HepG2 (cell line): ENCODE results near the gene IFNAR2. TPM values are rescaled to one million over a fixed set of nuclear protein-coding genes. Genes with fewer than 3 reads are reported as not detected.

Source experiments
- ATAC-seq: fragments of 200-7000 bp; cut with Tn5 transposase; 3 replicates; pipeline ENCODE4 v1.9.1; 2020; ENCODE audit warnings: mild to moderate bottlenecking, moderate library complexity
- BruUV-seq: library from RNA; stranded (reverse); fragments of 400-500 nt; replicated peaks from 2 replicates; lab custom pipeline; 2021; lab: Mats Ljungman, UMichigan
- CTCF ChIA-PET: fragments of 300-600 bp; formaldehyde crosslinking; extraction: SDS; loops from one replicate; lab custom pipeline; 2021; ENCODE audit warnings: low total read pairs, inconsistent platforms, low intra/inter-chr PET ratio; lab: Yijun Ruan, JAX
- POLR2A ChIA-PET: fragments of 350-600 bp; sonication (Branson Sonifier 250); formaldehyde crosslinking; loops from one replicate; lab custom pipeline; 2020; ENCODE audit warnings: antibody characterized with exemption, inconsistent platforms; lab: Yijun Ruan, JAX
- DNase-seq: peaks from one replicate; pipeline ENCODE4 v3.0.0-alpha.2; 2015; ENCODE audit warnings: low spot score
- FAIRE-seq: peaks from 3 replicates; lab custom pipeline; 2011; peaks lifted over from hg19 to GRCh38; lab: Jason Lieb, UNC
- H2AFZ ChIP-seq: one replicate; pipeline ENCODE4 v1.6.1; 2011; ENCODE audit warnings: low read length, inconsistent platforms
- H3K27ac ChIP-seq: fragments of 300-600 bp; 3 replicates; pipeline ENCODE4 v1.8.0; 2011; ENCODE audit warnings: mixed run types, mild to moderate bottlenecking, mixed read lengths, low read length, inconsistent platforms; ENCODE audit not compliant: insufficient read depth; ENCODE audit errors: extremely low read length
- H3K27me3 ChIP-seq, 2 experiments: fragments of 200-600 bp in 1 of 2; 2 replicates in 1 of 2; 3 replicates in 1 of 2; pipeline versions ENCODE4 v1.6.0 to v1.8.0; 2011; ENCODE audit warnings: low read length in 2 of 2, mild to moderate bottlenecking in 2 of 2, moderate library complexity in 2 of 2, inconsistent platforms in 1 of 2; ENCODE audit not compliant: insufficient read depth in 2 of 2, control insufficient read depth in 1 of 2
- H3K36me3 ChIP-seq, 2 experiments: fragments of 200-600 bp in 1 of 2; replicated peaks in 1 of 2; 2 replicates in 1 of 2; 3 replicates in 1 of 2; pipeline versions ENCODE4 v1.5.1 to v1.8.0; 2011; ENCODE audit warnings: low read length in 2 of 2, inconsistent platforms in 1 of 2; ENCODE audit not compliant: insufficient read depth in 2 of 2, control insufficient read depth in 1 of 2
- H3K4me1 ChIP-seq: 2 replicates; pipeline ENCODE4 v1.5.1; 2012; ENCODE audit warnings: low read length, inconsistent platforms; ENCODE audit not compliant: insufficient read depth
- H3K4me2 ChIP-seq: 2 replicates; pipeline ENCODE4 v1.6.0; 2011; ENCODE audit warnings: low read depth, low read length, inconsistent platforms
- H3K4me3 ChIP-seq, 3 experiments: fragments of 200-600 bp in 1 of 3; sonication (generic), shearing (Covaris generic) in 1 of 3; replicated peaks in 1 of 3; 2 replicates each; pipeline ENCODE4 v1.5.1; 2011 to 2016; ENCODE audit warnings: low read length in 3 of 3, inconsistent platforms in 2 of 3, low read depth in 2 of 3, mild to moderate bottlenecking in 2 of 3, control low read depth in 1 of 3, mixed read lengths in 1 of 3; ENCODE audit not compliant: insufficient read depth in 1 of 3
- H3K79me2 ChIP-seq: one replicate; pipeline ENCODE4 v1.6.1; 2011; ENCODE audit warnings: low read length, inconsistent platforms; ENCODE audit not compliant: insufficient read depth
- H3K9ac ChIP-seq: 2 replicates; pipeline ENCODE4 v1.6.0; 2011; ENCODE audit warnings: mild to moderate bottlenecking, low read depth, low read length, inconsistent platforms; ENCODE audit not compliant: insufficient read depth
- H3K9me3 ChIP-seq: 2 replicates; pipeline ENCODE4 v1.5.1; 2012; ENCODE audit warnings: mild to moderate bottlenecking, low read length
- H4K20me1 ChIP-seq: 2 replicates; pipeline ENCODE4 v1.6.0; 2011; ENCODE audit warnings: inconsistent platforms, mild to moderate bottlenecking, low read length, moderate library complexity; ENCODE audit not compliant: insufficient read depth
- ATM ChIP-seq: fragments of 450-650 bp; IDR thresholded peaks from 2 replicates; pipeline ENCODE4 v1.7.1; 2017; ENCODE audit warnings: mild to moderate bottlenecking, borderline replicate concordance
- CENPT ChIP-seq: sonication (generic); formaldehyde crosslinking; IDR thresholded peaks from 2 replicates; pipeline ENCODE4 v1.8.0; 2022; ENCODE audit warnings: low read depth, mild to moderate bottlenecking, moderate library complexity, missing genetic modification reagents
- FOSL1 ChIP-seq: sonication (generic); formaldehyde crosslinking; IDR thresholded peaks from 2 replicates; pipeline ENCODE4 v1.9.0; 2021; ENCODE audit warnings: missing genetic modification reagents, borderline replicate concordance
- GABPB1 ChIP-seq: IDR thresholded peaks from 2 replicates; pipeline ENCODE4 v1.6.1; 2016; ENCODE audit warnings: mild to moderate bottlenecking, missing genetic modification reagents, moderate library complexity, missing compliant biosample characterization
- SIN3A ChIP-seq: IDR thresholded peaks from 2 replicates; pipeline ENCODE4 v1.6.1; 2011; ENCODE audit warnings: low read depth, mild to moderate bottlenecking, control low read depth, low read length, borderline replicate concordance
- SMAD3 ChIP-seq: sonication (generic); formaldehyde crosslinking; IDR thresholded peaks from 2 replicates; pipeline ENCODE4 v1.4.0; 2020; ENCODE audit warnings: missing genetic modification reagents
- ZNF24 ChIP-seq: fragments of 450-650 bp; IDR thresholded peaks from 2 replicates; pipeline ENCODE4 v1.6.1; 2017; ENCODE audit warnings: antibody characterized with exemption, mild to moderate bottlenecking
- ZNF563 ChIP-seq: sonication (generic); formaldehyde crosslinking; IDR thresholded peaks from 2 replicates; pipeline ENCODE4 v1.8.0; 2022; ENCODE audit warnings: mild to moderate bottlenecking, moderate library complexity, missing genetic modification reagents
- ZNF570 ChIP-seq: sonication (generic); formaldehyde crosslinking; IDR thresholded peaks from 2 replicates; pipeline ENCODE4 v1.4.0; 2020; ENCODE audit warnings: mild to moderate bottlenecking, missing genetic modification reagents, borderline replicate concordance
- ZNF652 ChIP-seq: IDR thresholded peaks from 2 replicates; pipeline ENCODE4 v1.6.1; 2016; ENCODE audit warnings: low read depth, borderline replicate concordance
- ZNF891 ChIP-seq: sonication (generic); formaldehyde crosslinking; IDR thresholded peaks from 2 replicates; pipeline ENCODE4 v1.5.0; 2020; ENCODE audit warnings: mild to moderate bottlenecking, missing genetic modification reagents
- WGBS: methylation state at CpG from one replicate; pipeline ENCODE4 v1.1.6; 2017; ENCODE audit warnings: low lambda C conversion rate; 5-methylcytosine and 5-hydroxymethylcytosine counted together
- in situ Hi-C: cut with HindIII; loops from 2 replicates; pipeline ENCODE4 v1.10.0; 2017; ENCODE audit warnings: low pct_unique_long_range_greater_than_20kb; ENCODE audit not compliant: extremely low pct_ligation_motif_present
- intact Hi-C: fragments of 100-400 bp; cut with micrococcal nuclease; formaldehyde crosslinking; loops from one replicate; pipeline ENCODE4 v1.10.0; 2022; ENCODE audit not compliant: unreplicated experiment
- polyA plus RNA-seq, 8 experiments: library from polyadenylated mRNA; depleted of rRNA in 3 of 8; stranded (reverse) in 7 of 8; unstranded in 1 of 8; fragments of >200 nt; fragmentation: Illumina TruSeq in 4 of 8; extraction: Trizol in 4 of 8; gene quantifications; 2 replicates each; pipeline versions ENCODE4 v1.2.1 to v1.2.3, GENCODE V29; 2011 to 2016; ENCODE audit warnings: low read depth in 4 of 8, missing spikeins in 1 of 8, mixed read lengths in 1 of 8; ENCODE audit not compliant: insufficient read depth in 1 of 8
- total RNA-seq, 5 experiments: library from RNA; depleted of rRNA; stranded (reverse); fragments of >200 nt; fragmentation: Illumina TruSeq; extraction: Trizol; gene quantifications; 2 replicates each; pipeline ENCODE4 v1.2.3, GENCODE V29; 2016; ENCODE audit warnings: low read depth in 1 of 5
- TF ChIP-seq, protein P1 (sequence below): sonication (generic); formaldehyde crosslinking; IDR thresholded peaks from 2 replicates; pipeline ENCODE4 v1.8.1; 2023; ENCODE audit warnings: mild to moderate bottlenecking, missing genetic modification reagents, borderline replicate concordance
- TF ChIP-seq, protein P2 (sequence below): sonication (generic); formaldehyde crosslinking; IDR thresholded peaks from 2 replicates; pipeline ENCODE4 v1.5.1; 2020; ENCODE audit warnings: mild to moderate bottlenecking, missing genetic modification reagents, borderline replicate concordance
- TF ChIP-seq, protein P3 (sequence below): sonication (generic); formaldehyde crosslinking; IDR thresholded peaks from 2 replicates; pipeline ENCODE4 v1.4.0; 2020; ENCODE audit warnings: missing genetic modification reagents
- TF ChIP-seq, protein P4 (sequence below): IDR thresholded peaks from 2 replicates; pipeline ENCODE4 v1.6.1; 2016; ENCODE audit warnings: missing genetic modification reagents, missing compliant biosample characterization

Gene IFNAR2
- total and polyA plus RNA-seq, 2 of the 13 experiments (the other 11 are each of a cell fraction or from before 2014, with no cell fraction given): 5.1 to 24.1 TPM

DNA sequence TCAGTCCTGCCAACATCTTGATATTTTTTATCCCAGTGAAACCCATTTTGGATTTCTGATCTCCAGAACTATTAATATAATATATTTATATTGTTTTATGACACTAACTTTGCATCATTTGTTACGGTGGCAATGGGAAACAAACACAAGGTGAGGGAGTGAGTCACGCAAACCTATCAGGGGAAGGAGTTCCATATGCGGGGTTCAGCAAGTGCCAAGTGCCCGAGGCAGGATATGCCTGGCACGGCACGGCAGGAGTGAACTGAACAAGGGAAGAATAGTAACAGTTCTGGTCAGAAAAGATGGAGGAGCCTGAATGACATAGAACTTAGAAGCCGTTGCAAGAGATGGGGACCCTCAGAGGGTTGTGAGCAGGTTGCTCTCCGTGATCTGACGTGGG, 28.7 kb downstream of the IFNAR2 start:
- Histone ChIP-seq H3K4me1 (peaks cover 23% of the 10 kb centered on the region), H2AFZ (no peak overlapping the region)
- CTCF ChIA-PET: no interaction called here
- no peak for ATAC-seq
- in situ Hi-C loops: no loop called here
- no peak for TF ChIP-seq ZNF24
- TF ChIP-seq ZNF652 (CRISPR knock-in tag): no peak
- TF ChIP-seq ZNF563: no peak
- no peak for TF ChIP-seq CENPT
- TF ChIP-seq SIN3A: no peak
- TF ChIP-seq SMAD3 (CRISPR knock-in tag): no peak
- TF ChIP-seq FOSL1: no peak
- no peak for TF ChIP-seq ZNF570 (CRISPR knock-in tag)
- TF ChIP-seq, all 625 proteins: peak for 0
- POLR2A ChIA-PET: no interaction called here
- H3K4me3 ChIP-seq: no peak overlapping the region
- no peak for DNase-seq
- H3K4me2 ChIP-seq: no peak overlapping the region
- H3K27me3 ChIP-seq: no peaks in the 10 kb centered on the region
- H3K36me3 ChIP-seq: peaks cover 13 to 49% of the 10 kb centered on the region in 2 experiments; a peak in 4 of 5 replicates
- no peak overlapping the region for H3K27ac ChIP-seq
- H3K9me3 ChIP-seq: no peaks in the 10 kb centered on the region
- intact Hi-C loops: no loop called here
- FAIRE-seq: no peak
- H4K20me1 ChIP-seq: no peaks in the 10 kb centered on the region
- no TSS peak for BruUV-seq
- no peak overlapping the region for H3K9ac ChIP-seq
- no peaks in the 10 kb centered on the region for H3K79me2 ChIP-seq
- WGBS: 96% methylated on average over 9 of the region's 9 CpGs

DNA sequence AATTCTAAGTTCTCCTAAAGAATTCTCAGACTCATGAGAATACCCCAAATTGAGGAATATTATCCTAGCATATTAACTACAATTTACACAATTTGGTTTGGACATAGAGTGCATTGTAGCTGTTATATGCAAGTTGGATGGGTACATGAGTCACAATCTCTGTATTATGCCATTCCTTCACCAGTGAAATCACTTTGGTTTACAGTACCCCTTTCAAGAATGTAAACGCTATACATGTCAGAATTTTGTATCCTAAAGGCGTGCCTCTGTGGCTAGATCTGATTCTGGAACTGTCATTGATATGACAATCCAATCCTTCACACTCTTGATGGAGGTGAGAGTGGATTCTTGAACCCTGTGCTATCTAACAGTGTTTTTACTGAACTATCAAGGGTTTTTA, 29.7 kb downstream of the IFNAR2 start:
- Histone ChIP-seq H3K9me3 (no peaks in the 10 kb centered on the region), H4K20me1 (no peaks in the 10 kb centered on the region), H3K9ac (no peak overlapping the region), H3K4me2 (no peak overlapping the region), H3K4me1 (peaks cover 23% of the 10 kb centered on the region), H3K36me3 (peaks cover 13 to 42% of the 10 kb centered on the region in 2 experiments; a peak in 4 of 5 replicates), H2AFZ (no peak overlapping the region), H3K27me3 (no peaks in the 10 kb centered on the region), H3K79me2 (no peaks in the 10 kb centered on the region), H3K4me3 (no peak overlapping the region), H3K27ac (peak overlapping the region; percentile 44)
- POLR2A ChIA-PET: interaction anchor here (1.3 kb wide), 1 partner anchor 14 kb away, joined by 3 read pairs; no protein-coding TSS in a partner anchor
- FAIRE-seq (no peak), ATAC-seq (no peak), DNase-seq (no peak)
- BruUV-seq: no TSS peak
- in situ Hi-C loops: no loop called here
- CTCF ChIA-PET: no interaction called here
- intact Hi-C loops: no loop called here
- WGBS: 89% methylated on average over 2 of the region's 2 CpGs
- TF ChIP-seq, protein P1, sequence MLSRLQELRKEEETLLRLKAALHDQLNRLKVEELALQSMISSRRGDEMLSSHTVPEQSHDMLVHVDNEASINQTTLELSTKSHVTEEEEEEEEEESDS (CRISPR knock-in tag): no peak
- TF ChIP-seq ZNF891 (CRISPR knock-in tag) (no peak), GABPB1 (CRISPR knock-in tag) (no peak), ATM (no peak)
- TF ChIP-seq, protein P2, sequence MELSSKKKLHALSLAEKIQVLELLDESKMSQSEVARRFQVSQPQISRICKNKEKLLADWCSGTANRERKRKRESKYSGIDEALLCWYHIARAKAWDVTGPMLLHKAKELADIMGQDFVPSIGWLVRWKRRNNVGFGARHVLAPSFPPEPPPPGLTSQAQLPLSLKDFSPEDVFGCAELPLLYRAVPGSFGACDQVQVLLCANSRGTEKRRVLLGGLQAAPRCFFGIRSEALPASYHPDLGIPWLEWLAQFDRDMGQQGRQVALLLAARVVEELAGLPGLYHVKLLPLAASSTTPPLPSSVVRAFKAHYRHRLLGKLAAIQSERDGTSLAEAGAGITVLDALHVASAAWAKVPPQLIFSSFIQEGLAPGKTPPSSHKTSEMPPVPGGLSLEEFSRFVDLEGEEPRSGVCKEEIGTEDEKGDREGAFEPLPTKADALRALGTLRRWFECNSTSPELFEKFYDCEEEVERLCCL (CRISPR knock-in tag): no peak
- TF ChIP-seq, protein P3, sequence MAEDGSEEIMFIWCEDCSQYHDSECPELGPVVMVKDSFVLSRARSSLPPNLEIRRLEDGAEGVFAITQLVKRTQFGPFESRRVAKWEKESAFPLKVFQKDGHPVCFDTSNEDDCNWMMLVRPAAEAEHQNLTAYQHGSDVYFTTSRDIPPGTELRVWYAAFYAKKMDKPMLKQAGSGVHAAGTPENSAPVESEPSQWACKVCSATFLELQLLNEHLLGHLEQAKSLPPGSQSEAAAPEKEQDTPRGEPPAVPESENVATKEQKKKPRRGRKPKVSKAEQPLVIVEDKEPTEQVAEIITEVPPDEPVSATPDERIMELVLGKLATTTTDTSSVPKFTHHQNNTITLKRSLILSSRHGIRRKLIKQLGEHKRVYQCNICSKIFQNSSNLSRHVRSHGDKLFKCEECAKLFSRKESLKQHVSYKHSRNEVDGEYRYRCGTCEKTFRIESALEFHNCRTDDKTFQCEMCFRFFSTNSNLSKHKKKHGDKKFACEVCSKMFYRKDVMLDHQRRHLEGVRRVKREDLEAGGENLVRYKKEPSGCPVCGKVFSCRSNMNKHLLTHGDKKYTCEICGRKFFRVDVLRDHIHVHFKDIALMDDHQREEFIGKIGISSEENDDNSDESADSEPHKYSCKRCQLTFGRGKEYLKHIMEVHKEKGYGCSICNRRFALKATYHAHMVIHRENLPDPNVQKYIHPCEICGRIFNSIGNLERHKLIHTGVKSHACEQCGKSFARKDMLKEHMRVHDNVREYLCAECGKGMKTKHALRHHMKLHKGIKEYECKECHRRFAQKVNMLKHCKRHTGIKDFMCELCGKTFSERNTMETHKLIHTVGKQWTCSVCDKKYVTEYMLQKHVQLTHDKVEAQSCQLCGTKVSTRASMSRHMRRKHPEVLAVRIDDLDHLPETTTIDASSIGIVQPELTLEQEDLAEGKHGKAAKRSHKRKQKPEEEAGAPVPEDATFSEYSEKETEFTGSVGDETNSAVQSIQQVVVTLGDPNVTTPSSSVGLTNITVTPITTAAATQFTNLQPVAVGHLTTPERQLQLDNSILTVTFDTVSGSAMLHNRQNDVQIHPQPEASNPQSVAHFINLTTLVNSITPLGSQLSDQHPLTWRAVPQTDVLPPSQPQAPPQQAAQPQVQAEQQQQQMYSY: no peak
- TF ChIP-seq, protein P4, sequence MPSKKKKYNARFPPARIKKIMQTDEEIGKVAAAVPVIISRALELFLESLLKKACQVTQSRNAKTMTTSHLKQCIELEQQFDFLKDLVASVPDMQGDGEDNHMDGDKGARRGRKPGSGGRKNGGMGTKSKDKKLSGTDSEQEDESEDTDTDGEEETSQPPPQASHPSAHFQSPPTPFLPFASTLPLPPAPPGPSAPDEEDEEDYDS (CRISPR knock-in tag): no peak
